ENCODE results near the gene REC8.
A peak's percentile ranks its signal among the peaks of the same experiment; 100 is the strongest.

The REC8 gene

GRCh38 chr14:24178399-24179178 is 6.7 kb downstream of the REC8 start:
- peaks cover 42 to 73% of the 10 kb centered on the region in 2 donors for H3K36me3 ChIP-seq (ENCODE audit: control insufficient read depth in 1 of 2, insufficient read depth in 2 of 2, low read length in 2 of 2)
- no peaks in the 10 kb centered on the region for H3K27me3 ChIP-seq (ENCODE audit: low read depth, low read length)
- H3K4me1 ChIP-seq (ENCODE audit: control insufficient read depth in 1 of 2, insufficient read depth in 2 of 2, low read length in 2 of 2) = peaks cover 0 to 3% of the 10 kb centered on the region in 2 donors
- no peaks in the 10 kb centered on the region for H3K9me3 ChIP-seq (ENCODE audit: control insufficient read depth in 1 of 2, low read length in 2 of 2)
- H3K4me3 ChIP-seq (ENCODE audit: low read depth in 1 of 2, low read length in 2 of 2) = no peak overlapping the region
- no peak overlapping the region for H3K27ac ChIP-seq (ENCODE audit: low read length)

GRCh38 chr14:24179294-24179960 is 7.5 kb downstream of the REC8 start:
- no peak overlapping the region for H3K4me3 ChIP-seq (ENCODE audit: low read depth in 1 of 2, low read length in 2 of 2)
- H3K27ac ChIP-seq (ENCODE audit: low read length) = peak overlapping the region; percentile 65
- peaks cover 0 to 3% of the 10 kb centered on the region in 2 donors for H3K4me1 ChIP-seq (ENCODE audit: control insufficient read depth in 1 of 2, insufficient read depth in 2 of 2, low read length in 2 of 2)
- no peaks in the 10 kb centered on the region for H3K27me3 ChIP-seq (ENCODE audit: low read depth, low read length)
- no peaks in the 10 kb centered on the region for H3K9me3 ChIP-seq (ENCODE audit: control insufficient read depth in 1 of 2, low read length in 2 of 2)
- H3K36me3 ChIP-seq (ENCODE audit: control insufficient read depth in 1 of 2, insufficient read depth in 2 of 2, low read length in 2 of 2) = peaks cover 45 to 81% of the 10 kb centered on the region in 2 donors

GRCh38 chr14:24179961-24180796 is 8.3 kb downstream of the REC8 start:
- no peaks in the 10 kb centered on the region for H3K9me3 ChIP-seq (ENCODE audit: control insufficient read depth in 1 of 2, low read length in 2 of 2)

DNA sequence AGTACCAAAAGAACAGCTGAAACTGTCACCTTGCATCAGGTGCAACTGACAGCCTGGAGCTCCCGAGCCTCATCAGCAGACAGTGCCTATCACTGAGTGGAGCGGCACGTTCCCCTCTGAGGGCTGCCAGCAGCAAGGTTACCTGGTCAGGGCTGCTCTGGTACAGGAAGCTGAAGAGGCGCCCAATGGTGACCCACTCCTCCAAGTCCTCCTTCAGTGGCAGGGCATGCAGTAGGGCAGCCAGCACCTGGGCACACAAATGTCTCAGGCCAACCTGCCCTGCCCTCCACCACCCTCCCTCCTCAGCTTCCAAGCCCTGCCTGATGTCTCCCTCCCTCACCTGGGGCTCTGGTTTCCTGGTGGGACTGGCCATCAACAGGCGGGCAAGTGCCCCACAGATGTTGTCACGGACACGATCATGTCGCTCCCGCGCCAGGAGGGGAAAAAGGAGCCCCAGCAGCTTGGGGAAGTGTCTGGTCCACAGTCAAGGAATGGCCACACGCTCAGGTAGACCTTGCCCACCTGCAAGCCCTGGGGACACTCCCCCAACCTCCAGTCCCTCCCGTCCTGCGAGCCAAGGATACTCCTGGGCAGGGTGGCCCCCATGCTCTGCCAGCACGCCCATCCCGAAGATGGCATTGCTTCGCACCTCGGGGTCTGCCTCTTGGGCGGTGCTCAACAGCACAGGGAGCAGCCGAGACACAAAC is 9.6 kb downstream of the REC8 start:
- Histone ChIP-seq H3K4me3 (ENCODE audit: low read depth in 1 of 2, low read length in 2 of 2) (no peak overlapping the region), H3K27ac (ENCODE audit: low read length) (no peak overlapping the region), H3K36me3 (ENCODE audit: control insufficient read depth in 1 of 2, insufficient read depth in 2 of 2, low read length in 2 of 2) (peaks cover 54 to 98% of the 10 kb centered on the region in 2 donors), H3K4me1 (ENCODE audit: control insufficient read depth in 1 of 2, insufficient read depth in 2 of 2, low read length in 2 of 2) (peaks cover 0 to 3% of the 10 kb centered on the region in 2 donors), H3K9me3 (ENCODE audit: control insufficient read depth in 1 of 2, low read length in 2 of 2) (no peaks in the 10 kb centered on the region), H3K27me3 (ENCODE audit: low read depth, low read length) (no peaks in the 10 kb centered on the region)

More at GRCh38 chr14:24179961-24180796, 8.3 kb downstream of the REC8 start:
- Histone ChIP-seq H3K36me3 (ENCODE audit: control insufficient read depth in 1 of 2, insufficient read depth in 2 of 2, low read length in 2 of 2) (peaks cover 46 to 86% of the 10 kb centered on the region in 2 donors), H3K4me1 (ENCODE audit: control insufficient read depth in 1 of 2, insufficient read depth in 2 of 2, low read length in 2 of 2) (peaks cover 0 to 3% of the 10 kb centered on the region in 2 donors), H3K27me3 (ENCODE audit: low read depth, low read length) (no peaks in the 10 kb centered on the region), H3K27ac (ENCODE audit: low read length) (peak overlapping the region; percentile 65), H3K4me3 (ENCODE audit: low read depth in 1 of 2, low read length in 2 of 2) (no peak overlapping the region)

- Histone ChIP-seq H3K9me3 (ENCODE audit: control insufficient read depth in 1 of 2, low read length in 2 of 2) (no peaks in the 10 kb centered on the region), H3K27me3 (ENCODE audit: low read depth, low read length) (no peaks in the 10 kb centered on the region), H3K4me1 (ENCODE audit: control insufficient read depth in 1 of 2, insufficient read depth in 2 of 2, low read length in 2 of 2) (peaks cover 0 to 5% of the 10 kb centered on the region in 2 donors), H3K4me3 (ENCODE audit: low read depth in 1 of 2, low read length in 2 of 2) (no peak overlapping the region), H3K27ac (ENCODE audit: low read length) (no peak overlapping the region), H3K36me3 (ENCODE audit: control insufficient read depth in 1 of 2, insufficient read depth in 2 of 2, low read length in 2 of 2) (peaks cover 53 to 94% of the 10 kb centered on the region in 2 donors)
Measured at GRCh38 chr14:24182110-24182882, 10.4 kb downstream of the REC8 start.

DNA sequence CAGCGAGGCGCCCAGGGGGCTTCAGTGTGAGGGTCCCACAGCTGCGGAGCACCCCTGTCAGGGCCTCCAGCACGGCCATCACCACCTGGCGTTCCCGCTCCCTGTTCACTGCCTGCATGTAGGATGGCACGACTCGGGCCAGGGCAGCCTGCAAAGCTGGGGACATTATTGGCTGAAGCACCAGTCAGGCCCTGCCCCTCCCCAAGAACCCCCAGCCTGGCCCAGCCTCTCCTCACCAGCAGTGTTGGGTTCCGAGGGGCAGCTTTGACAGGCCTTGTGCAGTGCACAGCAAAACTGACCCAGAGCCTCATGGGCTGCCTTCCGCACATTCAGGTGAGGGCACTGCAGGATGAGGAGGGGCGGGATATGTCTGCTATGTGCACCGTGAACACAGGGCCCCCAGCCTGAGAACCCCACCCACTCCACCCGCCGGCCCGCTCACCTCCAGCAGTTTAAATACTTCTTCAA is 11.2 kb downstream of the REC8 start:
- Histone ChIP-seq H3K4me3 (ENCODE audit: low read depth in 1 of 2, low read length in 2 of 2) (no peak overlapping the region), H3K9me3 (ENCODE audit: control insufficient read depth in 1 of 2, low read length in 2 of 2) (no peaks in the 10 kb centered on the region), H3K27ac (ENCODE audit: low read length) (no peak overlapping the region), H3K4me1 (ENCODE audit: control insufficient read depth in 1 of 2, insufficient read depth in 2 of 2, low read length in 2 of 2) (peaks cover 4 to 12% of the 10 kb centered on the region in 2 donors), H3K36me3 (ENCODE audit: control insufficient read depth in 1 of 2, insufficient read depth in 2 of 2, low read length in 2 of 2) (peaks cover 53 to 86% of the 10 kb centered on the region in 2 donors), H3K27me3 (ENCODE audit: low read depth, low read length) (no peaks in the 10 kb centered on the region)

DNA sequence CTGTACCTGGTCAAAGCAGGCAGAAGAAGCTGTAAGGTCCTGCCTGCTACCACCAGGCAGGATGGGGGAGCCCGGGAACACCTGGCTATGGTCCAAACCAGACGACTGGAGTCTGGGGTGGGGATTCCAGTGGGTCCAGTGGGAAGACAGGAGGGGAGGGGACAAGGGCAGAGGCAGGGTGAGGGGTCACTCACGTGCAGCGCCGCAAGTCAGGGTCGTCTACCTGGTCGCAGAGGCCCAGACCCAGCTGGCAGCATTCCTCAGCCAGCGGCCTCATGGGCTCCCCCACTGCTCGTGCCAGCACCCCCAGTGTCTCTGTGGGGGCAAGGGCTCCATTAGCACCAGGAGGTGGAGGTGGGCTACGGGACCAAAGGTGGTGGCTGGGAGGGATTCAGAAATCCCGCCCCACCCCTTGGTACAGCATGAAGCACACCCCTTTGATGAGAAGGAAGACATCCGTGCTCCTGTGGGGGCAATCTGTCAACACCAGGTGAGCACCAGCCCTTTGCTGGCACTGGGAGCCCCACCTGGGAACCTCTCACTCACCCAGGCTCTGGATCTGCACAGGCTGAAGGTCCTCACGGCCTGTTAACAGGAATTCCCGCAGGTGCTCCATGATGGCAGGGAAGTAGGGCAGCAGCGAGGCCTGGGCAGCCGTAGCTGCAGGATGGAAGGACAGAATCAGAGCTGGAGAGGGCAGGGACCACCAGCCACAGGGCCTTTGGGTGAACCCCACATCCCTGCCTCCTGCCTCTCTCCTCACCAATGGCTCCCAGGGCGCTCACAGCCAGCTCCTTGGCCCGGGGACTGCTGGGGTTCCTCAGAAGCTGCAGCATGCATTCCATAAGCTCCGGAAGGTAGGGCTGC is 12.5 kb downstream of the REC8 start:
- Histone ChIP-seq H3K4me3 (ENCODE audit: low read depth in 1 of 2, low read length in 2 of 2) (no peak overlapping the region), H3K9me3 (ENCODE audit: control insufficient read depth in 1 of 2, low read length in 2 of 2) (no peaks in the 10 kb centered on the region), H3K36me3 (ENCODE audit: control insufficient read depth in 1 of 2, insufficient read depth in 2 of 2, low read length in 2 of 2) (peaks cover 46 to 73% of the 10 kb centered on the region in 2 donors), H3K27me3 (ENCODE audit: low read depth, low read length) (no peaks in the 10 kb centered on the region), H3K4me1 (ENCODE audit: control insufficient read depth in 1 of 2, insufficient read depth in 2 of 2, low read length in 2 of 2) (peaks cover 4 to 21% of the 10 kb centered on the region in 2 donors), H3K27ac (ENCODE audit: low read length) (no peak overlapping the region)

DNA sequence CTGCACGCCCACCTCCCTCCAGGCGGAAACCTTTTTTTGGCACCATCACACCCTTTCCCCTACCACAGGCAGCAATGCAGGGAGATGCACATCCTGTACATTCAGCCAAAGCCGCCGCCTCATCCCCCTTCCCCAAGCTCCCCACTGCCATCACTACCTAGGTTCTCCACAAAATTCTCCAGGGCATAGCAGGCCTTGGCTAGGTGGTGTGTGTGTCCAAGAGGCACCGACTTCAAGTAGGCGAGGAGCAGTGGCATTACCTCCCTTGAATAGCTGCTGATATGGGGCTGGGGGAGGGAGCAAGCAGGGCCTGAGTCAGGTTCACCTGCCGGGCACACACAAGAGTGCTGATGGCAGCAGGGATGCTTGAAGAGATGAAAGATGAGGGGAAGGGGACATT is 13.1 kb downstream of the REC8 start:
- no peaks in the 10 kb centered on the region for H3K9me3 ChIP-seq (ENCODE audit: control insufficient read depth in 1 of 2, low read length in 2 of 2)
- H3K36me3 ChIP-seq (ENCODE audit: control insufficient read depth in 1 of 2, insufficient read depth in 2 of 2, low read length in 2 of 2) = peaks cover 45 to 67% of the 10 kb centered on the region in 2 donors
- no peak overlapping the region for H3K4me3 ChIP-seq (ENCODE audit: low read depth in 1 of 2, low read length in 2 of 2)

GRCh38 chr14:24185741-24186140 is 13.9 kb downstream of the REC8 start:
- Histone ChIP-seq H3K4me3 (ENCODE audit: low read depth in 1 of 2, low read length in 2 of 2) (no peak overlapping the region), H3K9me3 (ENCODE audit: control insufficient read depth in 1 of 2, low read length in 2 of 2) (no peaks in the 10 kb centered on the region), H3K27me3 (ENCODE audit: low read depth, low read length) (no peaks in the 10 kb centered on the region), H3K27ac (ENCODE audit: low read length) (no peak overlapping the region), H3K4me1 (ENCODE audit: control insufficient read depth in 1 of 2, insufficient read depth in 2 of 2, low read length in 2 of 2) (peaks cover 4 to 19% of the 10 kb centered on the region in 2 donors), H3K36me3 (ENCODE audit: control insufficient read depth in 1 of 2, insufficient read depth in 2 of 2, low read length in 2 of 2) (peaks cover 41 to 64% of the 10 kb centered on the region in 2 donors)

More for the DNA sequence above, 13.1 kb downstream of the REC8 start:
- H3K27me3 ChIP-seq (ENCODE audit: low read depth, low read length) = no peaks in the 10 kb centered on the region
- no peak overlapping the region for H3K27ac ChIP-seq (ENCODE audit: low read length)
- peaks cover 4 to 21% of the 10 kb centered on the region in 2 donors for H3K4me1 ChIP-seq (ENCODE audit: control insufficient read depth in 1 of 2, insufficient read depth in 2 of 2, low read length in 2 of 2)

All from muscle layer of duodenum (tissue), 2 donors.